ENCODE results near the gene DMRTC2.

DNA sequence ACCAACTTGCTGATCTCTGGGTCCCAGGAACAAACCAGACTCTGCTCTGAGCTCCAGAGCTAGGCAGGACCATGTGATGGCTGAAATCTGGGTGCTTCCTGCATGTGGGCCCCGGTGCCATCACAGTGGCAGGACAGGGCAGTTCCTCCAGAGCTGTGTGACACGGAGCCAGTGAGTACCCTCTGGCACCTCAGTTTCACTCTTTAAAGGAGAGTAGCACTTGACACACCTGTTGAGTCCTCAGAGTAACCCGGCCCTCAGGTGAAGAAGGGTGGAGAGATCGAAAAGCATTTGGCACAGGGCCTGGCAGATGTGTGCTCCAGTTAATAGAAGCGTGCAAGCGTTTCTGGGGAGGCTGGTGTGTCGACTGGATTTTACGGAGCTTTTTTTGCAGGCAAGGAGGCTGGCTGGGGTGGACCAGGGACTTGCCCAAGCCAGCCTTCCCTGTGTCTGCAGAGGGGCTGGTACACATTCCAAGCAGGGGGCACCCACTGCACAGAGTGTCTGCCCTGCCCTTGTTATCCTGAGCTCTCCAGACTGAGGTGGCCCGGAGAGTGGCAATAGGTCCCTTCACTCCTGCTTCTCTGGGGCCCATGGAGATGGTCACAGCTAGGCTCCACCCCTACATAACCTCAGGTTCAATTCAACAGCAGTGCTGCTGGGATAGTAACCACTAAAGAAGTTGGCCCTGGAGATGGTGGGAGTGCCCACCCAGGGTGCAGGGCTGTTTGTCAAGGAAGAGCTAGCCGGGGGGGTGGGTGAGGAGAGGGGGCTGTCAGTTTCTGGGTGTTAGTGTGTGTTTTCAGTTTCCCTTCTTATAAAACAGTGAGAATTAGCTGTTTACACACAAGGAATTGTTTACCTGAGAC lies 23.5 kb downstream of the DMRTC2 start:
- TF ChIP-seq, protein P1, sequence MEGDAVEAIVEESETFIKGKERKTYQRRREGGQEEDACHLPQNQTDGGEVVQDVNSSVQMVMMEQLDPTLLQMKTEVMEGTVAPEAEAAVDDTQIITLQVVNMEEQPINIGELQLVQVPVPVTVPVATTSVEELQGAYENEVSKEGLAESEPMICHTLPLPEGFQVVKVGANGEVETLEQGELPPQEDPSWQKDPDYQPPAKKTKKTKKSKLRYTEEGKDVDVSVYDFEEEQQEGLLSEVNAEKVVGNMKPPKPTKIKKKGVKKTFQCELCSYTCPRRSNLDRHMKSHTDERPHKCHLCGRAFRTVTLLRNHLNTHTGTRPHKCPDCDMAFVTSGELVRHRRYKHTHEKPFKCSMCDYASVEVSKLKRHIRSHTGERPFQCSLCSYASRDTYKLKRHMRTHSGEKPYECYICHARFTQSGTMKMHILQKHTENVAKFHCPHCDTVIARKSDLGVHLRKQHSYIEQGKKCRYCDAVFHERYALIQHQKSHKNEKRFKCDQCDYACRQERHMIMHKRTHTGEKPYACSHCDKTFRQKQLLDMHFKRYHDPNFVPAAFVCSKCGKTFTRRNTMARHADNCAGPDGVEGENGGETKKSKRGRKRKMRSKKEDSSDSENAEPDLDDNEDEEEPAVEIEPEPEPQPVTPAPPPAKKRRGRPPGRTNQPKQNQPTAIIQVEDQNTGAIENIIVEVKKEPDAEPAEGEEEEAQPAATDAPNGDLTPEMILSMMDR (IDR thresholded peaks at IDR 0.05), result no peak
- no peak for TF ChIP-seq EZH2 (IDR thresholded peaks at IDR 0.05; ENCODE audit: borderline replicate concordance, insufficient read depth, low read depth, low read length, poor library complexity, severe bottlenecking)
